ENCODE results near the gene RPSA.
"Not testable (repeated sequence)": the region's sequence is repeated elsewhere in the genome, so short reads cannot be mapped to it uniquely, and the experiment has no call there.

RPSA gene

GRCh38 chr3:39406368-39407258, at the start of gene RPSA:
TSS of gene RPSA (plus strand) at chr3:39406720. CDS start at chr3:39407654, 934 bp downstream.
- DNase-seq = peak; percentile 94

GRCh38 chr3:39358333-39358732, 48.2 kb upstream of the RPSA start:
- no peak for DNase-seq

GRCh38 chr3:39361252-39361927, 45.1 kb upstream of the RPSA start:
- peak; percentile 26 for DNase-seq

GRCh38 chr3:39362192-39362591, 44.3 kb upstream of the RPSA start:
- DNase-seq = no peak

GRCh38 chr3:39362812-39363211, 43.7 kb upstream of the RPSA start:
- DNase-seq = no peak

GRCh38 chr3:39370450-39370849, 36.1 kb upstream of the RPSA start:
- not testable (repeated sequence) for DNase-seq

- no peak for DNase-seq
Measured at GRCh38 chr3:39372833-39373232, 33.7 kb upstream of the RPSA start.

GRCh38 chr3:39376959-39377634, 29.4 kb upstream of the RPSA start:
- no peak for DNase-seq

- DNase-seq = no peak
Measured at GRCh38 chr3:39378088-39378487, 28.4 kb upstream of the RPSA start.

GRCh38 chr3:39378957-39379777, 27.4 kb upstream of the RPSA start:
- no peak for DNase-seq

GRCh38 chr3:39379778-39380155, 26.8 kb upstream of the RPSA start:
- no peak for DNase-seq

GRCh38 chr3:39381432-39381831, 25.1 kb upstream of the RPSA start:
- DNase-seq = no peak

- DNase-seq = no peak
Measured at GRCh38 chr3:39383045-39383880, 23.3 kb upstream of the RPSA start, which contains the start of gene SLC25A38. TSS of gene SLC25A38 (plus strand) at chr3:39383370. CDS start at chr3:39383725, 355 bp downstream.

GRCh38 chr3:39383881-39384664, 22.4 kb upstream of the RPSA start:
- no peak for DNase-seq

- no peak for DNase-seq
Measured at GRCh38 chr3:39384665-39385000, 21.9 kb upstream of the RPSA start.

GRCh38 chr3:39385456-39386090, 20.9 kb upstream of the RPSA start:
- DNase-seq = no peak

GRCh38 chr3:39386318-39386717, 20.2 kb upstream of the RPSA start:
- no peak for DNase-seq

- DNase-seq = no peak
Measured at GRCh38 chr3:39387411-39387975, 19.0 kb upstream of the RPSA start.

- no peak for DNase-seq
Measured at GRCh38 chr3:39388153-39388552, 18.4 kb upstream of the RPSA start.

GRCh38 chr3:39388741-39389248, 17.7 kb upstream of the RPSA start:
- no peak for DNase-seq

All from KG1 (cell line).